ENCODE results near the gene E2F4. TPM values are rescaled to one million over a fixed set of nuclear protein-coding genes. Genes with fewer than 3 reads are reported as not detected.

The E2F4 gene
- total and polyA plus RNA-seq, 2 of the 13 experiments (the other 11 are each of a cell fraction or from before 2014, with no cell fraction given): 84.8 to 91.2 TPM

GRCh38 chr16:67247192-67248072 lies 55.5 kb downstream of the E2F4 start, which contains the start of gene FHOD1 (continued):
- TF ChIP-seq KDM2A (CRISPR knock-in tag; IDR thresholded peaks at IDR 0.05; ENCODE audit: borderline replicate concordance, low read depth) (peak; percentile 94), U2AF2 (IDR thresholded peaks at IDR 0.05; ENCODE audit: low read depth, low read length) (no peak), XRCC5 (optimal IDR thresholded peaks at IDR 0.05; ENCODE audit: low read length) (no peak), CBX1 (IDR thresholded peaks at IDR 0.05; ENCODE audit: low read depth) (no peak), ISX (CRISPR knock-in tag; conservative IDR thresholded peaks at IDR 0.05) (no peak), CHD2 (IDR thresholded peaks at IDR 0.05; ENCODE audit: low read depth, low read length) (peak; percentile 58; the same call in 1 of the 2 replicates), GFI1 (CRISPR knock-in tag; IDR thresholded peaks at IDR 0.05; ENCODE audit: borderline replicate concordance) (no peak), SALL2 (CRISPR knock-in tag; IDR thresholded peaks at IDR 0.05) (0 out of 2 replicates have a peak, but pooled peaks have one; percentile 25)

GRCh38 chr16:67248073-67248400 lies 56.1 kb downstream of the E2F4 start:
- peak overlapping the region; percentile 97 for H3K4me2 ChIP-seq (ENCODE audit: low read depth, low read length)
- H3K27ac ChIP-seq (ENCODE audit: extremely low read length, insufficient read depth, low read length): no peak overlapping the region
- H3K9ac ChIP-seq (ENCODE audit: insufficient read depth, low read depth, low read length): 0 out of 2 replicates have a peak overlapping the region, but pooled peaks have one; percentile 18
- peaks cover 0 to 2% of the 10 kb centered on the region in 2 experiments; a peak in 1 of 5 replicates for H3K36me3 ChIP-seq (replicated peaks in 1 of 2; ENCODE audit: control insufficient read depth in 1 of 2, insufficient read depth in 2 of 2, low read length in 2 of 2)
- H3K79me2 ChIP-seq (ENCODE audit: insufficient read depth, low read length): no peaks in the 10 kb centered on the region
- no peak for ATAC-seq
- no peak for DNase-seq (ENCODE audit: low spot score)
- H3K9me3 ChIP-seq (ENCODE audit: low read length): no peaks in the 10 kb centered on the region
- ChIA-PET POLR2A (interaction anchor here (0.5 to 6.1 kb wide), 19 partner anchors 10 to 233 kb away, joined by 3 to 71 read pairs (median 5); partner anchors contain the start of genes ATP6V0D1, HSD11B2, NOL3 and PLEKHG4), CTCF (ENCODE audit: low intra/inter-chr PET ratio, low total read pairs) (no interaction called here)
- in situ Hi-C loops (cut with HindIII; ENCODE audit: extremely low pct_ligation_motif_present, low pct_unique_long_range_greater_than_20kb) (no loop called here), intact Hi-C loops (cut with micrococcal nuclease; ENCODE audit: unreplicated experiment) (no loop called here)
- WGBS (ENCODE audit: low lambda C conversion rate): 3% methylated on average over 7 of the region's 7 CpGs
- no peak overlapping the region for H2AFZ ChIP-seq (ENCODE audit: low read length)
- H3K4me3 ChIP-seq (replicated peaks in 1 of 3; ENCODE audit: insufficient read depth in 1 of 3, low read depth in 2 of 3, low read length in 3 of 3): peak overlapping the region; percentile 59 to 85 (median 63)
- H3K4me1 ChIP-seq (ENCODE audit: insufficient read depth, low read length): peaks cover 53% of the 10 kb centered on the region
- no TSS peak for BruUV-seq (replicated peaks)
- FAIRE-seq: no peak
- peaks cover 0 to 22% of the 10 kb centered on the region in 2 experiments; a peak in 3 of 5 replicates for H3K27me3 ChIP-seq (ENCODE audit: control insufficient read depth in 1 of 2, insufficient read depth in 2 of 2, low read length in 2 of 2)
- H4K20me1 ChIP-seq (ENCODE audit: insufficient read depth, low read length): no peaks in the 10 kb centered on the region
- TF ChIP-seq MTF2 (CRISPR knock-in tag; IDR thresholded peaks at IDR 0.05; ENCODE audit: borderline replicate concordance) (0 out of 2 replicates have a peak, but pooled peaks have one; percentile 39), XRCC5 (optimal IDR thresholded peaks at IDR 0.05; ENCODE audit: low read length) (no peak), ADNP (CRISPR knock-in tag; IDR thresholded peaks at IDR 0.05) (no peak), HDAC6 (IDR thresholded peaks at IDR 0.05; ENCODE audit: low read depth, low read length) (no peak), NPAS2 (CRISPR knock-in tag; IDR thresholded peaks at IDR 0.05; ENCODE audit: borderline replicate concordance) (no peak), JDP2 (CRISPR knock-in tag; IDR thresholded peaks at IDR 0.05; ENCODE audit: borderline replicate concordance) (no peak), GATAD2A (CRISPR knock-in tag; IDR thresholded peaks at IDR 0.05) (no peak), GTF2F1 (IDR thresholded peaks at IDR 0.05; ENCODE audit: low read length) (no peak), SETDB1 (CRISPR knock-in tag; IDR thresholded peaks at IDR 0.05; ENCODE audit: borderline replicate concordance) (no peak), RARG (CRISPR knock-in tag; IDR thresholded peaks at IDR 0.05; ENCODE audit: low read depth) (no peak), E2F2 (CRISPR knock-in tag; IDR thresholded peaks at IDR 0.05; ENCODE audit: borderline replicate concordance) (no peak), SMYD3 (CRISPR knock-in tag; IDR thresholded peaks at IDR 0.05) (no peak), TBL1XR1 (IDR thresholded peaks at IDR 0.05; ENCODE audit: borderline replicate concordance, low read length, partially characterized antibody) (no peak), CCDC6 (CRISPR knock-in tag; IDR thresholded peaks at IDR 0.05) (no peak), ZNF558 (CRISPR knock-in tag; IDR thresholded peaks at IDR 0.05; ENCODE audit: borderline replicate concordance) (0 out of 2 replicates have a peak, but pooled peaks have one; percentile 1)
